NCI-H2196 (cell line): ENCODE data around the gene BICC1.

Experiments
- DNase-seq: peaks from one replicate; lab custom pipeline; 2025; ENCODE audit not compliant: unreplicated experiment; lab: John Stamatoyannopoulos, UW

BICC1 gene, protein sequence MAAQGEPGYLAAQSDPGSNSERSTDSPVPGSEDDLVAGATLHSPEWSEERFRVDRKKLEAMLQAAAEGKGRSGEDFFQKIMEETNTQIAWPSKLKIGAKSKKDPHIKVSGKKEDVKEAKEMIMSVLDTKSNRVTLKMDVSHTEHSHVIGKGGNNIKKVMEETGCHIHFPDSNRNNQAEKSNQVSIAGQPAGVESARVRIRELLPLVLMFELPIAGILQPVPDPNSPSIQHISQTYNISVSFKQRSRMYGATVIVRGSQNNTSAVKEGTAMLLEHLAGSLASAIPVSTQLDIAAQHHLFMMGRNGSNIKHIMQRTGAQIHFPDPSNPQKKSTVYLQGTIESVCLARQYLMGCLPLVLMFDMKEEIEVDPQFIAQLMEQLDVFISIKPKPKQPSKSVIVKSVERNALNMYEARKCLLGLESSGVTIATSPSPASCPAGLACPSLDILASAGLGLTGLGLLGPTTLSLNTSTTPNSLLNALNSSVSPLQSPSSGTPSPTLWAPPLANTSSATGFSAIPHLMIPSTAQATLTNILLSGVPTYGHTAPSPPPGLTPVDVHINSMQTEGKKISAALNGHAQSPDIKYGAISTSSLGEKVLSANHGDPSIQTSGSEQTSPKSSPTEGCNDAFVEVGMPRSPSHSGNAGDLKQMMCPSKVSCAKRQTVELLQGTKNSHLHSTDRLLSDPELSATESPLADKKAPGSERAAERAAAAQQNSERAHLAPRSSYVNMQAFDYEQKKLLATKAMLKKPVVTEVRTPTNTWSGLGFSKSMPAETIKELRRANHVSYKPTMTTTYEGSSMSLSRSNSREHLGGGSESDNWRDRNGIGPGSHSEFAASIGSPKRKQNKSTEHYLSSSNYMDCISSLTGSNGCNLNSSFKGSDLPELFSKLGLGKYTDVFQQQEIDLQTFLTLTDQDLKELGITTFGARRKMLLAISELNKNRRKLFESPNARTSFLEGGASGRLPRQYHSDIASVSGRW

DNA sequence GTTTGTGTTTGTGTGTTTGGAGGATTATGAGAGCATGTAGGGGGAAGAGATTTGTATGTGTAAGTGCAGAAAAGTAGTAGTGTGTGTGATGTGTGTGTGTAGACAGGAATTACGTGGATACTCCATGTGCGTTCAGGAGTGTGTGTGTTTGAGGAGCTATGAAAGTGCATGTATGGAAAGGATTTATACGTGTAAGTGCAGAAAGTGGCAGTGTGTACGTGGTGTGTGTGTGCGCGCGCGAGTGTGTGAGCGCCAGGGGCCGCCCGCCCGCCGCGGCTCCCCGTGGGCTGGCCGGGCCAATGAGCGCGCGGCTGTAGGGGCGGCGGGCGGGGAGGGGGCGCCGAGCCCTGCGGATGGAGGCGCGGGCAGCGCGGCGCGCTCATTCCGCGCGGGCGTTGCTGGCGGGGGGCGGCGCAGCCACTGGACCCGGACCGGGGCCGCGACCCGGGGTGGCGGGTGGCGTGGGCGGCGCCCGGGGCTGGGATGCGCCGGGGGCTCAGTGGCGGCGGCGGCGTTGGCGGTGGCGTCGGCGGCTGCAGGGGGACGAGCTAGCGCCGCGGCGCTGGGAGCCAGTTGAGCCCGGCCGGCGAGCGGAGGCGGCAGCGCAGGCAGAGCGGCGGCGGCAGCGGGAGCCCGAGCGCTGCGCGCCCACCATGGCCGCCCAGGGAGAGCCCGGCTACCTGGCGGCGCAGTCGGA lies at the start of gene BICC1:
BICC1 (plus strand) TSS at position 382 of the 697 bp plus-strand sequence; CDS start at position 654, 272 bp downstream.
- DNase-seq, result no peak

DNA sequence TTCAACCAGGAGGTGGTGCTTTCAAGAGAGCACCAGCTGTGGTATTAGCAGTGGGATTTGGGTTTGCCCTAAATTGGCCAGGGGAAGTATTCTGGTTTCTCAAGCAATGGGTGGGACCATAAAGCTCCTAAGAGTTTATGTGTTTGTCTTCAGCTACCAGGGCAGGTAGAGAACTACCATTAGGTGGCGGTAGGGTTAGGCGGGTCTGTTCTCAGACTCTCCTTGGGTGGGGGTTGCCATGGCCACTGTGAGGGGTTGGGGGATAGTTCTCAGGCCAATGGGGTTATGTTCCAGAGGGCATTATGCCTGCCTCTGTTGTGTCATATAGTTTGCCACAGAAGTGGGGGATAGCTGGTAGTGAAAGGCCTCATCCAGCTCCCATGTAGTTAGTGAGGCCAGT lies 47.7 kb upstream of the BICC1 start:
- DNase-seq, result no peak

- no peak for DNase-seq
Measured at GRCh38 chr10:58465629-58466028, 47.0 kb upstream of the BICC1 start.

GRCh38 chr10:58467931-58468635 lies 44.6 kb upstream of the BICC1 start:
- no peak for DNase-seq

- no peak for DNase-seq
Measured at GRCh38 chr10:58473976-58474375, 38.7 kb upstream of the BICC1 start.

DNA sequence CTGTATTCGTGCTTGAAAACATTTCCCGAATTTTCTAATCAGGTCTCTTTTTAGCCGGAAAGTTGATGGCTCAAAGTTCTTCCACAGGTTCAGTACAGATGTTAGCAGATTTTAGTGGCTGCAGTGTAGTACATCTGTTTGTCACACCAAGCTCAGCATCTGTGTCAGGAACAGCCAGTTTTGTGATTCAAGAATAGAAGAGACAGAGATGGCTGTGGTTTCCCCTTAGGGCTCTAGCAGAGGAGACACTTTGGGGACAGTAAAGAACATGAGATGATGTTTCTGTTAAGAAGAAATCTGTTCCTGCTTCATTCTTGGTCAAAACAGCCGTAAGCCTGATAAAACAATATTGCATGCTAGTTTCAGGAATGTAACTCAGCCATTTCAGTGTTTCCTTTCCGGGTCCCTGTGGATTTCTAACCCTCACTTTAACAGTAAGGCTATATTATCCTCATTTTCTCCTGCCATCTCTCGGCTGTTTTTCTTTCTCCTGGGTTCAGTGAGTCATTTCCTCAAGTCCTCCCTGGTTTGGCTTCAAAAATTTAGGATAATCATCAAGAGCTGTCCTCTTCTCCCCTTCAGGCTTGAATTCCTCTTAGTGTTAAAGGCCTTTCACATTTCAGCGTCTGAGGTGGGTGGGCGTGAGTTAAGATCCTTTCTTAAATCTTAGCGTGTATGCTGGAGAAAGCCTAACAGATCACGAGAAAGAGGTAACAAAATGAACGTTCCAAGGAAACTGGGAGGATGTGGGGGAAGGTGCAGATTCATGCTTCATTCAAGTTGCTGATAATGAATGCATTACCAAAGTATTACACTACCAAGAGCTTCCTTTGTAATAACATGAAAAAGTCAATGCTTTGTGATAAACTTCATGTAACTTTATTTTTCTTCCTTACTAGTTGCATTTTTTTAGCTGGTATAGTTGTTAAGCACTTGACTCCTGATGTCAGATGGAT lies 37.1 kb upstream of the BICC1 start:
- no peak for DNase-seq

DNA sequence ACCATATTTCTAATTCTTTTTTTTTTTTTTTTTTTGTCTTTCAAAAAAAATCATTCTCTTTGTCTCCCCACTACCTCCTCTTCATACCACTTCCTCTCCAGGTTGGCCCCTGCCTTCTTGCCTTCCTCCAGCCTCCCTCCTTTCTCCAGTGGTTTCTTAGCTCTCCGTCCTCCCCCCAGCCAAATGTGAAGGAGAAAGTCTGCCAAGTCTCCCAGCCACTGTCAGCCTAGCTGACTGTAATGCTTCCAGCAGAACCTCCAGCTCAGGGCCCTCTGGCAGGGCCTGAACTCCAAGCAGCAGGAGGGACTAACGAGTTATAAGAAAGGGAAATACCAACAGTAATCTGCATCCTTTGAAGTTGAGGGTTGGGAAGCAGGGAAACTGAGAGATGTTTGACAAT lies 35.5 kb upstream of the BICC1 start:
- DNase-seq, result no peak

DNA sequence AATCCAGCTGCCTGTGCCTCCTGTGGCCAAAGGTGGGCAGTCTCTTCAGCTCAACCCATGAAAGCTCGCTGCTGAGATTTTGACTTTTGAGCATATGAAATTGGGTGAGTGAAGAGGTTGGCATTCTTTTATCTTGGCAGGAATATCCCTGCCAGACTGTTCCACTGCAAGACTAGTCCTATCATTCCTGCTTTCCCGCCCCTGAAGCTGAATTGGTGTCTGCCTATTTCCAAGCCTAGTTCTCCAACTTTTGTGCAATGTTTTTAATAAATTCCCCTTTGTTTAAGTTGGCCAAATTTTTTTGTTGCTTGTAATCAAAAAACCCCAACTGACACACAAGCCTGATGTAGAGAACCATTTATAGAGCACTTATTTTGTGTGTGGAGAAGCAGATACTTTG lies 34.8 kb upstream of the BICC1 start:
- no peak for DNase-seq

DNA sequence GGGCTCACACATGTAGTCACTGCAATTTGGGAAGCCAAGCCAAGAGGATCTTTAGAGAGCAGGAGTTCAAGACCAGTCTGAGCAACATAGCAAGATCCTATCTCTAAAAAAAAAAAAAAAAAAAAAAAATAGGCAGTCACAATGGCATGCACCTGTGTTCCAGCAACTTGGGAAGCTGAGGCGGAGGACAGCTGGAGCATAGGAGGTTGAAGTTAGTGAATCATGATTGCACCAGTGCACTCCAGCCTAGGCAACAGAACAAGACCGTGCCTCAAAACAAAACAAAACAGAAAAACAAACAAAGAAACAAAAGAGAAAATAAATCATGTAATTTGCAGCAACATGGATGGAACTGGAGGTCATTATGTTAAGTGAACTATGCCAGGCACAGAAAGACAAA lies 33.6 kb upstream of the BICC1 start:
- DNase-seq, result no peak

GRCh38 chr10:58480321-58480720 lies 32.4 kb upstream of the BICC1 start:
- no peak for DNase-seq

DNA sequence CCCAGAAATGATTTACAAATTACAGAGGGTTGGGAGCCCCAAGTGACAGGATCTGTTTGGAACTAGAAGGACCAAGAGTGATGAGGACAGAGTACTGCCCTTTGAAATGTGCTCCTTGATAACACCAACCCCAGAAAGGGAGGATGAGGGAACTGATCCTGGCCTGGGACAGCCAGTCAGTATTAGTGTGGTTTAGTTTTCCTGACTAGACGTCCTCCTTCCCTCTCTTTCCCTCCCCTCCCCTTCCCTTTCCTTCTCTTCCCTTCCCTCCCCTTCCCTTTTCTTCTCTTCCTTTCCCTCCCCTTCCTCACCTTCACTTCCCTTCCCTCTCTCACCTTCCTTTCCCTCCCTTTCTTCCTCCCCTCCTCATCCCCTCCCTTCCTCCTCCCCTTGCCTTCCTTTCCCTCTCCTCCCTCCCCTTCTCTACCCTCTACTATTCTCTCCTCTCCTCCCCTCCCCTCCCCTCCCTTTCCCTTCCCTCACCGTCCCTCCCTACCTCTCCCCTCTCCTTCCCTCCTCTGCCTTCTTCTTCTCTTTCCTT lies 31.0 kb upstream of the BICC1 start:
- DNase-seq, result no peak

GRCh38 chr10:58486821-58487220 lies 25.9 kb upstream of the BICC1 start:
- DNase-seq, result no peak

DNA sequence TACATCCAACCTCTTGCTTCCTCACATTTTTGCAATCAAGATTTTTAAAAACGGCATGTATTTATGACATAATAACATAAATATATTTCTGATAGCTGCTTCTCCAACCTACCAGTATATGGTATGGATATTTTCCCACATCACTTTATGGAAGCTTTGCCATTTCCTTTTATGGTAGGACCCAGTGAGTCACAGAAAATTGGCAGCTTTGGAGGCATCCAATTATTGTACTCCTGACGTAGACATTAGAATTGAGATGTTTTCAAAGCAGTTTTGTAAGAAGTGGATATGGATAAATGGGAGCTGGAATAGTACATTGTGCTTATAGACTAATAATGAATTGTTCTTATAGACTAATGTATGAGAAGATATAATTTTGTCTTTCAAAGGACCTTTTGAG lies 23.8 kb upstream of the BICC1 start:
- no peak for DNase-seq

GRCh38 chr10:58502956-58503355 lies 9.7 kb upstream of the BICC1 start:
- DNase-seq, result no peak

DNA sequence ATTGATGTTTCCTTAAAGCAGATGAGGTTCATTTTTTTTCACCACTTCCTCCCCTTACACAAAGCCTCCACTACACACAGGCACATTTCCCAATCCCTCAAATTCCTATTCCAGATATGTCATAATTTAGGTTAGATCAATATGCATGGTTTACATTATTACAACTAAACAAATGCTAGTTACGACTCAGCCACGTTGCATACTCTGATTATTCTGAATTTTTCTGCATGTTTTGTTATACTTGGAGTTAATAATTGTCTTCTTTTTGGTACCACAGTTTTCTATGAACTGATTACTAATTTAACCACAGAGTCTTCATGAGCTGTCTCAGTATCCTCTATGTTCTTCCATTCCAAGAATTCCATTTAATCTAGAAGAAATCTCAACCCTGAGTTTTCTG lies 4.4 kb upstream of the BICC1 start:
- no peak for DNase-seq

GRCh38 chr10:58511765-58512490 lies 744 bp upstream of the BICC1 start:
- DNase-seq, result no peak

DNA sequence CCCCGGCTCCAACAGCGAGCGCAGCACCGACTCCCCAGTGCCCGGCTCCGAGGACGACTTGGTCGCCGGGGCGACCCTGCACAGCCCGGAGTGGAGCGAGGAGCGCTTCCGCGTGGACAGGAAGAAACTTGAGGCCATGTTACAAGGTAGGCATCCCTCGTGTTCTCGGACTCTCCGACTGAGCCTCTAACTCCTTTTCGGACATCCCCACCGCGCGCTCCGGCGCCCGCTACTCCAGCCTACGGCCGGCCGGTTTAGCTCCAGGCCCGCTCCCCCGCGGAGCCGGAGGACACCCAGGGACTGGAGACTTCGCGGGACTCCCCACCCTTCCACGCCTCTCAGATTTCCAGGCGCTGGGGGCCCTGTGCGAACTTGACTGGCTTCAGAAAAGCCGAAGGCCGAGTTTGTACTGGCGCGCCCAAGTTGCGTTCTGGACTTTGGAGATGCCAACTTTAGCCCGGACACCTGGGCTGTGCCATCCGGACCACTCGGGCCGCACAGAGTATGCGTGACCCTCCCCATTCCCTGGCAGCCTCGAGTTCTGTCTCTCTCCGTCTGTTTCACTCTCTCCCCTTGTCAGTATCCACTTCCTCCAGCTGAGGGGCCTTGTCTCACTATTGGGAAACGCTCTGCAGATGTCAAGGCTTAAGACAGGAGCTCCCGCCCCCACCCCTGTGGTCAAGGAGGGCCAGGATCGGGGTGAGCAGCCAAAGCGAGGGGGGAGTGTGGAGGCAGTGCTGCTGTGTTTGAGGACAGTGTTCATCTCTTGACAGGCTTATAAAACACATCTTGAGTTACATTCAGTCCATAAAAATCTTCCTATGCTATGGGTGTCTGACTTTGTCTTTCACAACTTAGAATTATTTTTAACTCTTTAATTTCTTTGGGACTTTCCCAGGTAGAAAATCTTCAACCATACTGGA lies 777 bp downstream of the BICC1 start:
- DNase-seq, result no peak
